Ishikawa (cell line): ENCODE results near the gene ADH1A.

ENCODE experiments used
- CEBPB ChIP-seq: IDR thresholded peaks from 2 replicates; pipeline ENCODE4 v1.6.1; 2012
- EGR1 ChIP-seq: IDR thresholded peaks from 2 replicates; pipeline ENCODE4 v1.6.1; 2012
- NFIC ChIP-seq: IDR thresholded peaks from 2 replicates; pipeline ENCODE4 v1.6.1; 2012
- RAD21 ChIP-seq: IDR thresholded peaks from 2 replicates; pipeline ENCODE4 v1.6.1; 2012; ENCODE audit warnings: low read depth
- TF ChIP-seq, protein P1 (sequence below): IDR thresholded peaks from 2 replicates; pipeline ENCODE4 v1.6.1; 2012
- TF ChIP-seq, protein P2 (sequence below): IDR thresholded peaks from 2 replicates; pipeline ENCODE4 v1.6.1; 2012

DNA sequence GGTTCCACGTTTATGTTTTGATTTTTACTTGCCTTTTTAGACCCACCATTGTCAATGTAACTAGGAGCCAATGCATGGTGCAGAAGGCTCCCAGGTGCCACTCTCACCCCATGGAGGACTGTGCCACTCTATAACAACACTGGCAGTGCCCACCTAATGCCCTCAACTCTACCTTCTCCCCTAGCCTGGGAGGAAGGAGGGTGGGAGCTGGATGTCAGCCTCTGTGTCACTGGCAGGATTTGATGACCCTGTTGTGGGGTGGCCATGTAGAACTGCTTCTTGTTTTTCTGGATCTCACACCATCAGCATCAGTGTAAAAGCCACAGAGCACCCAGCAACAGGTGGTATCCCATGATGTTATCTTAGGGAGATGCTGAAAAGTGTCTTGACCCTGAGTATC, 44.1 kb upstream of the ADH1A start:
- TF ChIP-seq NFIC (no peak), EGR1 (no peak), CEBPB (no peak), RAD21 (no peak)
- TF ChIP-seq, protein P1, sequence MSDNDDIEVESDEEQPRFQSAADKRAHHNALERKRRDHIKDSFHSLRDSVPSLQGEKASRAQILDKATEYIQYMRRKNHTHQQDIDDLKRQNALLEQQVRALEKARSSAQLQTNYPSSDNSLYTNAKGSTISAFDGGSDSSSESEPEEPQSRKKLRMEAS: no peak
- TF ChIP-seq, protein P2, sequence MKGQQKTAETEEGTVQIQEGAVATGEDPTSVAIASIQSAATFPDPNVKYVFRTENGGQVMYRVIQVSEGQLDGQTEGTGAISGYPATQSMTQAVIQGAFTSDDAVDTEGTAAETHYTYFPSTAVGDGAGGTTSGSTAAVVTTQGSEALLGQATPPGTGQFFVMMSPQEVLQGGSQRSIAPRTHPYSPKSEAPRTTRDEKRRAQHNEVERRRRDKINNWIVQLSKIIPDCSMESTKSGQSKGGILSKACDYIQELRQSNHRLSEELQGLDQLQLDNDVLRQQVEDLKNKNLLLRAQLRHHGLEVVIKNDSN: no peak
